Astrocyte of the hippocampus (primary cell): ENCODE measurements around the gene GDF10.

Experiments
- DNase-seq: peaks from one replicate; pipeline ENCODE4 v3.0.0; 2011; ENCODE audit warnings: low read depth, low spot score

Gene GDF10

GRCh38 chr10:47294057-47294456 lies 5.9 kb upstream of the GDF10 start:
- no peak for DNase-seq

GRCh38 chr10:47294501-47294900 lies 5.5 kb upstream of the GDF10 start:
- DNase-seq, result no peak

GRCh38 chr10:47295411-47295810 lies 4.6 kb upstream of the GDF10 start:
- no peak for DNase-seq

GRCh38 chr10:47296156-47296894 lies 3.7 kb upstream of the GDF10 start:
- no peak for DNase-seq

- DNase-seq, result no peak
These were observed 3.1 kb upstream of the GDF10 start for GRCh38 chr10:47296941-47297340.

GRCh38 chr10:47297866-47298540 lies 2.0 kb upstream of the GDF10 start:
- no peak for DNase-seq

GRCh38 chr10:47298715-47299114 lies 1.3 kb upstream of the GDF10 start:
- DNase-seq, result no peak

GRCh38 chr10:47300429-47300931 lies 483 bp downstream of the GDF10 start:
- peak; percentile 50 for DNase-seq

GRCh38 chr10:47301833-47302232 lies 1.8 kb downstream of the GDF10 start:
- DNase-seq, result no peak

- no peak for DNase-seq
These were observed 3.1 kb downstream of the GDF10 start for GRCh38 chr10:47303105-47303504.

GRCh38 chr10:47303866-47304265 lies 3.9 kb downstream of the GDF10 start:
- no peak for DNase-seq

GRCh38 chr10:47305566-47305965 lies 5.6 kb downstream of the GDF10 start:
- DNase-seq, result no peak

- DNase-seq, result no peak
These were observed 6.6 kb downstream of the GDF10 start for GRCh38 chr10:47306387-47307210.

- no peak for DNase-seq
These were observed 7.4 kb downstream of the GDF10 start for GRCh38 chr10:47307381-47307780.

- DNase-seq, result no peak
These were observed 8.8 kb downstream of the GDF10 start for GRCh38 chr10:47308775-47309174.

GRCh38 chr10:47309408-47310089 lies 9.6 kb downstream of the GDF10 start:
- DNase-seq, result no peak

GRCh38 chr10:47310090-47310505 lies 10.1 kb downstream of the GDF10 start:
- DNase-seq, result no peak

- no peak for DNase-seq
These were observed 11.4 kb downstream of the GDF10 start for GRCh38 chr10:47311193-47311931.

- DNase-seq, result peak; percentile 88
These were observed 12.1 kb downstream of the GDF10 start for GRCh38 chr10:47311932-47312662.

- no peak for DNase-seq
These were observed 12.6 kb downstream of the GDF10 start for GRCh38 chr10:47312663-47312995.
